ENCODE measurements around the gene KIFC3. TPM values are rescaled to one million over a fixed set of nuclear protein-coding genes. Genes with fewer than 3 reads are reported as not detected.

KIFC3 gene
- total and polyA plus RNA-seq, 2 of the 8 experiments (the other 6 are each of a cell fraction or from before 2014, with no cell fraction given): 2.1 to 7.1 TPM

GRCh38 chr16:57758331-57759117 lies 43.8 kb downstream of the KIFC3 start (continued):
- no peak for TF ChIP-seq ATF3 (IDR thresholded peaks at IDR 0.05; ENCODE audit: insufficient read depth, low read depth, low read length)
